Measurements from ENCODE around the gene PPP3CA. TPM values are rescaled to one million over a fixed set of nuclear protein-coding genes. Genes with fewer than 3 reads are reported as not detected.

The PPP3CA gene
- total and polyA plus RNA-seq, 2 donors (not counting 1 experiment from before 2014, with no cell fraction given): 66.4 to 79.3 TPM

DNA sequence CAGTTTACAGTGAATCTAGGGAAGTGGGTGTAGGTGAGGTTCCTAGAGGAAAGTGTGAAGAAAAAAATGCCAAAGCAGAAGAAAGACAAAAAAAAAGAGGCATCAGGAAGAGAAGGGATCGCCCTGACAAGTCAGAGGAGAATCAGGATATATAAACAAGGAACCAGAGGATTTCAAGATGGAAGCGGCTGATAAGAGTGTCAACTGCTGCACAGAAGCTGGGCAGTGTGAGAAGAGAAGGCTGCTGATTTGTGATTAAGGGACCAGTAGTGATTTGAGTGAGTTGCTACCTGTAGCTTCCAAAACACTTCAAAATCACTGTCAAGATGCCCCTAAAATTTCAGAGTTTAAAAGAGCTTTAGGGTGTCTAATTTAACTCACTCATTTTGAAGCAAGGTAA is 258.2 kb downstream of the PPP3CA start:
- no peaks in the 10 kb centered on the region for H3K4me1 ChIP-seq (ENCODE audit: control insufficient read depth, extremely low read depth, insufficient read depth, low read length)
- no peak for DNase-seq (ENCODE audit: low read depth in 2 of 2)
- TF ChIP-seq, protein P1, sequence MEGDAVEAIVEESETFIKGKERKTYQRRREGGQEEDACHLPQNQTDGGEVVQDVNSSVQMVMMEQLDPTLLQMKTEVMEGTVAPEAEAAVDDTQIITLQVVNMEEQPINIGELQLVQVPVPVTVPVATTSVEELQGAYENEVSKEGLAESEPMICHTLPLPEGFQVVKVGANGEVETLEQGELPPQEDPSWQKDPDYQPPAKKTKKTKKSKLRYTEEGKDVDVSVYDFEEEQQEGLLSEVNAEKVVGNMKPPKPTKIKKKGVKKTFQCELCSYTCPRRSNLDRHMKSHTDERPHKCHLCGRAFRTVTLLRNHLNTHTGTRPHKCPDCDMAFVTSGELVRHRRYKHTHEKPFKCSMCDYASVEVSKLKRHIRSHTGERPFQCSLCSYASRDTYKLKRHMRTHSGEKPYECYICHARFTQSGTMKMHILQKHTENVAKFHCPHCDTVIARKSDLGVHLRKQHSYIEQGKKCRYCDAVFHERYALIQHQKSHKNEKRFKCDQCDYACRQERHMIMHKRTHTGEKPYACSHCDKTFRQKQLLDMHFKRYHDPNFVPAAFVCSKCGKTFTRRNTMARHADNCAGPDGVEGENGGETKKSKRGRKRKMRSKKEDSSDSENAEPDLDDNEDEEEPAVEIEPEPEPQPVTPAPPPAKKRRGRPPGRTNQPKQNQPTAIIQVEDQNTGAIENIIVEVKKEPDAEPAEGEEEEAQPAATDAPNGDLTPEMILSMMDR (conservative IDR thresholded peaks at IDR 0.05 in 1 of 2, IDR thresholded peaks at IDR 0.05 in 1 of 2; ENCODE audit: low read depth in 1 of 2, low read length in 2 of 2): no peak
- no peak for TF ChIP-seq EZH2 (IDR thresholded peaks at IDR 0.05; ENCODE audit: low read length, missing control alignments)
- no peaks in the 10 kb centered on the region for H4K20me1 ChIP-seq (ENCODE audit: control insufficient read depth, extremely low read depth, insufficient read depth, low read length)
- no peak overlapping the region for H3K9ac ChIP-seq (ENCODE audit: insufficient read depth, low read length)
- no peaks in the 10 kb centered on the region for H3K36me3 ChIP-seq (ENCODE audit: control insufficient read depth, insufficient read depth, low read length)
- no peaks in the 10 kb centered on the region for H3K79me2 ChIP-seq (ENCODE audit: control insufficient read depth, insufficient read depth, low read length)
- no peaks in the 10 kb centered on the region for H3K27me3 ChIP-seq (ENCODE audit: control insufficient read depth, insufficient read depth, low read length)
- no peak overlapping the region for H2AFZ ChIP-seq (ENCODE audit: low read length)
- H3K9me3 ChIP-seq (ENCODE audit: control insufficient read depth, insufficient read depth, low read depth, low read length): no peaks in the 10 kb centered on the region
- H3K4me2 ChIP-seq (ENCODE audit: extremely low read depth, insufficient read depth, low read length): no peak overlapping the region
- H3K4me3 ChIP-seq (replicated peaks in 1 of 4; ENCODE audit: control extremely low read depth in 1 of 4, insufficient read depth in 1 of 4, low read depth in 3 of 4, low read length in 4 of 4): no peak overlapping the region
- H3K27ac ChIP-seq (ENCODE audit: insufficient read depth, low read length): no peak overlapping the region

DNA sequence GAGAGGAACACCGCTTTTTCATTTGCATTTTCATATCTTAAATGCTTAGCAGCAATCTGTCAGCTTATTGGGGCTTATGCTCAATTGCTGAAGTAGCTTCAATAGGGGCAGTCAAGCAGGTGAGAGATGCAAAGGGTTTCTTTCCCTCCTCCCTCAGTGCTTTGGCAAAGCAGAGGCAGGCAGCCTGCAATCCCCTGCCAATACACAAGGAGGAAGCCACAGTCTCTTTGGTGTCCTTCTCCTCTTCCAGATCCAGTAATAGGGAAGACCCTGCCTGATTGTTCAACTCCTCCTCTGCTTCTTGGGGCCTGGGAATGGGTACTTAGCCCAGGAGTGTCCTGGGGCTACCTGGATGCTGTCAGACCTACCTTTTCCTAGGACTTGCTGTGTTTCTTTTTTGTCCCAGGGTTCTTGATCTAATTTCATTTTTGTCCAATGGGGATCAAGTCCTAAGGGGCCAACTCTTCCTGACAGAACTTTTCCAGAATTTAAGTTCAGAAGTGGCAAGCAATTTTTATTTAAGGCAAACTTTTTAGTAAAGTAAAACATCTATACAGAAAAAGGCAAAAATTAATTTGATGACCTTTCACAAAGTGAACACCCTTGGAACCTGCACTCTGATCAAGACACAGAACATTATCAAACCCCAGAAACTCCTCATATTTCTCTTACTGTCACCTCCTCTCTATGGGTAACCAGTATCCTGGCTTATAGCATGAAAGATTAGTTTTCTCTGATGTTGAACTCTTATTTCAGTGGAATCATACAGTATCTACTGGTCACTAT is 260.3 kb downstream of the PPP3CA start:
- Histone ChIP-seq H3K27me3 (ENCODE audit: control insufficient read depth, insufficient read depth, low read length) (no peaks in the 10 kb centered on the region), H3K79me2 (ENCODE audit: control insufficient read depth, insufficient read depth, low read length) (no peaks in the 10 kb centered on the region), H2AFZ (ENCODE audit: low read length) (no peak overlapping the region), H3K4me3 (replicated peaks in 1 of 4; ENCODE audit: control extremely low read depth in 1 of 4, insufficient read depth in 1 of 4, low read depth in 3 of 4, low read length in 4 of 4) (no peak overlapping the region), H3K27ac (ENCODE audit: insufficient read depth, low read length) (no peak overlapping the region), H3K9ac (ENCODE audit: insufficient read depth, low read length) (no peak overlapping the region), H3K4me1 (ENCODE audit: control insufficient read depth, extremely low read depth, insufficient read depth, low read length) (no peaks in the 10 kb centered on the region), H3K9me3 (ENCODE audit: control insufficient read depth, insufficient read depth, low read depth, low read length) (no peaks in the 10 kb centered on the region), H3K36me3 (ENCODE audit: control insufficient read depth, insufficient read depth, low read length) (no peaks in the 10 kb centered on the region), H4K20me1 (ENCODE audit: control insufficient read depth, extremely low read depth, insufficient read depth, low read length) (no peaks in the 10 kb centered on the region), H3K4me2 (ENCODE audit: extremely low read depth, insufficient read depth, low read length) (no peak overlapping the region)
- DNase-seq (ENCODE audit: low read depth in 2 of 2): no peak
- no peak for TF ChIP-seq EZH2 (IDR thresholded peaks at IDR 0.05; ENCODE audit: low read length, missing control alignments)
- TF ChIP-seq, protein P1 (conservative IDR thresholded peaks at IDR 0.05 in 1 of 2, IDR thresholded peaks at IDR 0.05 in 1 of 2; ENCODE audit: low read depth in 1 of 2, low read length in 2 of 2): no peak

DNA sequence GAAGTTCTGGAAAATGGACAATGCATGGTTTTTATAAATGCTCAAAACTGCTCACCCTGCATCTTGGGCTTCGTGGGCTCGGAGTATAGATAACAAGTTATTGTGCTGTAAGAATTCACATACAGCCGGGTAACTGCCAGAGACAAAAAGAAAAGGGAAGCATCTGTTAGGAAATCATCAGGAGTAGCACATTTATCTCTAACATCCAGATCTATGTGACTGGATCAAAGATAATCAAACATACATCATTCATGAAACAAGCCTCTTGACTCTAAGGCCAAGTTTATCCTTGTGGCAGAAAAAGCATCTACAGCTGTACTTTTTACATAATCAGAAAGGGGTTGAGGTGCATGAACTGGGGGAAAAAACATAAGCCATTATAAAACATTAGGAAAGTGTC is 264.2 kb downstream of the PPP3CA start:
- no peaks in the 10 kb centered on the region for H3K79me2 ChIP-seq (ENCODE audit: control insufficient read depth, insufficient read depth, low read length)
- no peak for DNase-seq (ENCODE audit: low read depth in 2 of 2)
- TF ChIP-seq, protein P1 (conservative IDR thresholded peaks at IDR 0.05 in 1 of 2, IDR thresholded peaks at IDR 0.05 in 1 of 2; ENCODE audit: low read depth in 1 of 2, low read length in 2 of 2): no peak
- no peak for TF ChIP-seq EZH2 (IDR thresholded peaks at IDR 0.05; ENCODE audit: low read length, missing control alignments)
- no peak overlapping the region for H3K4me2 ChIP-seq (ENCODE audit: extremely low read depth, insufficient read depth, low read length)
- H2AFZ ChIP-seq (ENCODE audit: low read length): no peak overlapping the region
- H4K20me1 ChIP-seq (ENCODE audit: control insufficient read depth, extremely low read depth, insufficient read depth, low read length): no peaks in the 10 kb centered on the region
- H3K9me3 ChIP-seq (ENCODE audit: control insufficient read depth, insufficient read depth, low read depth, low read length): no peaks in the 10 kb centered on the region
- H3K9ac ChIP-seq (ENCODE audit: insufficient read depth, low read length): no peak overlapping the region
- H3K4me1 ChIP-seq (ENCODE audit: control insufficient read depth, extremely low read depth, insufficient read depth, low read length): no peaks in the 10 kb centered on the region
- no peaks in the 10 kb centered on the region for H3K36me3 ChIP-seq (ENCODE audit: control insufficient read depth, insufficient read depth, low read length)
- H3K27me3 ChIP-seq (ENCODE audit: control insufficient read depth, insufficient read depth, low read length): no peaks in the 10 kb centered on the region
- H3K4me3 ChIP-seq (replicated peaks in 1 of 4; ENCODE audit: control extremely low read depth in 1 of 4, insufficient read depth in 1 of 4, low read depth in 3 of 4, low read length in 4 of 4): no peak overlapping the region
- no peak overlapping the region for H3K27ac ChIP-seq (ENCODE audit: insufficient read depth, low read length)
